ENCODE measurements around the gene FN1.

FN1 gene

GRCh38 chr2:215380699-215381098, 55.2 kb downstream of the FN1 start:
- no peak for DNase-seq

DNA sequence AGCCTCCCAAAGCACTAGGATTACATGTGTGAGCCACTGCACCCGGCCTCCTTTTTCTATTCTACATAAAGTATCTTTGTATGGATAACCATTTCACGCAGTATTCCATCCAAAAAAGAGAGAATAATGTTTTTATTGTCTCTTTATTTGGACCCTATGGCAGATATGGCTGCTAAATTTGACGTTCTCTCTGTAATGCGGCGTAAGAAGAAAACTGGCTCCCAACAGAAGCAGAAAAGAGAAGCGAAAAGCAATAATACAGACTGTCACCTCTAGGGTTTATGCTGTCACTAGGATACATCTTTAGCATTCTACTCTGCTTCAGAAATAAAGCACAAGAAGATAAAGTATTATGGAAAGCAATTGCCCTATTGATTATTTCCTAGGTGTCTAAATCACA, 55.9 kb downstream of the FN1 start:
- no peak for DNase-seq

- DNase-seq, result no peak
These were observed 56.8 kb downstream of the FN1 start for GRCh38 chr2:215379039-215379438.

GRCh38 chr2:215378045-215378444, 57.8 kb downstream of the FN1 start:
- no peak for DNase-seq

- DNase-seq, result no peak
These were observed 58.6 kb downstream of the FN1 start for GRCh38 chr2:215377283-215377682.

- DNase-seq, result no peak
These were observed 59.6 kb downstream of the FN1 start for GRCh38 chr2:215376103-215376780.

DNA sequence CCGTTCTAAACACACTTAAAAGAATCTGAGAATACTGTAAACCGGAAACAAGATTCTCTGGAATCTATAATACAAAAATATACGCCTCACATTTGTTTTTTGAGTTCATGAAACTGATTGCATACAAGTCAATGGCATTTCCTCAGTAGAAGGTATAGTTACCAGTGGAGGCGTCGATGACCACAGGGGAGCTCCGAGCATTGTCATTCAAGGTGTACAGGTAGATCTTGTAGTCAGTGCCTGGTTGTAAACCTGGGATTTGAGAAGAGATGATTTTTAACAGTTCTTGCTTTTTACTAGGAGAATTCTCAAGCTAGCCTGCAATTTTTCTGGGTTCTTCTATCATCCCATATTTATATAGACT, 60.4 kb downstream of the FN1 start:
- DNase-seq, result no peak

DNA sequence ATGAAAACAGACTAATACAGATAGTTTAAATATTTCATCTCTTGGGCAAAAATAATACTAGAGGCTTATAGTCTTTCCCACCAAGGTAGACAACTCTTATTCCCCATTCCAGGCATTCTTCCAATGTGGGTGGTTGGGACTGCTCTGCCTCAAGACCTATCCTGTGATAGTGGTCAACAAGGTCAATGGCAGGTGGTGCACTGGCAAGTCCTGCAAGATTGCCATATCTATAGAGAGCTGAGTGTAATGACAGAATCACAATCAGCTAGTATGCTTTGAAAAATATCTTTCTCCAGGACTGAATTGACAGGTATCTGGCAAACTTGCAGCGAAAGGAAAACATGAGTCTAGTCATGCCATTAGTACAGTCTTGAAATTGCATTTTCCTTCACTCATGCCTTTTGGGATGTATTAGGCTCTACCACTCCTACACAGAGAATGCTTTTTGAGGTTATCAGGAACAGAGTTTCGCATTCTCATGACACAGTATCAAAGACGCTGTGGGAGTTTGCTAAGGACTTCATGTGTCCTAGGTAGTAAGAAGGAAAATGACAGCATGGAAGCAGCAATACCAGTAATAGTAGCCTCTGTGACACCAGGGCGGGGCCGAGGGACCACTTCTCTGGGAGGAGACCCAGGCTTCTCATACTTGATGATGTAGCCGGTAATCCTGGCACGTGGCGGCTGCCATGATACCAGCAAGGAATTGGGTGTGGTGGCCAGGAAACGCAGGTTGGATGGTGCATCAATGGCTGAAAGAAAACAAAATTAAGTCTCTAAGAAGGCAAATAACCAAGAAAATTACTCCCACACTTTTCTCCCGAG, 61.0 kb downstream of the FN1 start:
- no peak for DNase-seq

DNA sequence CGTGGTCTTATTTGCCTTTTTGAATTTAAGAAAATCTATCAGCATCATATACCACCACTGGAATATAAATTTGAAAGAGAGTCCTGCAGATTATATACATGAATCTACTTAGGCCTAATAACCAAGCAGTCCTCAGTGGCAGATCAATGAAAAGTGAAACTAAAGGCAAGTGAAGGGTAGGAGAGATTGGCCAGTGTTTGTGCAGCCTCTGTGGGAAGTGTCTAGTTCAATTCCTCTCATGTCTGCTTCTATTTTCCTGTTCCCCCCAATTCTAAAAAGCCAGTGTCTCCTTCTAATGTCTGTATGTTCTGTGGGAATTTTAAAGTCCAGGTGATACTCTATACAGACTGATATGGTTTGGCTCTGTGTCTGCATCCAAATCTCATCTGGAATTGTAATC, 61.9 kb downstream of the FN1 start:
- DNase-seq, result no peak

DNA sequence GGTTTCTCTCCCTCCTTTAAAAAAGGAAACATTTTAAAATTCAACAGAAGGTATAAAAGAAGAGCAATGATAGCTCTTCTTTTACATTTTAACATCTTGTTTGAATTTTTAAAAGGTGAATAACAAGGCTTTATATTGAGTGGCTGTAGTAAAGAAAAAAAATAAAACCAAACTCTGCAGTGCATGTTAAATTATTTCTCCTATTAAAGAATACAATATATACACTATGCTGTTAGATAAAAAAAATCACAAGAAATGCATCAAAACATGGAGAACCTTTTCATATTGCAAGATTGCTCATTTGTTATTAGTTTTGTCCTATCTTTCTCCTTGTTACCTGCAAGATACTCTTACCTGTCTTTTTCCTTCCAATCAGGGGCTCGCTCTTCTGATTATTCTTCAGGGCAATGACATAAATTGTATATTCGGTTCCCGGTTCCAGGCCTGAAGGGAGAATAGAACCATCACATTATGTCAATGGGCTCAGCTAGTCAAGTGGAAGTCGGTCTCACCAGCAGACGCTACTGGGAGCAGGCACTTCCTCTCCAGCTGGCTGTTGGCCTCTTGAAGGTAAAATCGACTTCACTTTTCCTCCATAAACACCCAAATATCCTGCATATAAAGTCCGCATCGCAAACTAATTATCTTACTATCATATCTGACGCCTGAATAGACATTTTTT, 62.8 kb downstream of the FN1 start:
- no peak for DNase-seq

DNA sequence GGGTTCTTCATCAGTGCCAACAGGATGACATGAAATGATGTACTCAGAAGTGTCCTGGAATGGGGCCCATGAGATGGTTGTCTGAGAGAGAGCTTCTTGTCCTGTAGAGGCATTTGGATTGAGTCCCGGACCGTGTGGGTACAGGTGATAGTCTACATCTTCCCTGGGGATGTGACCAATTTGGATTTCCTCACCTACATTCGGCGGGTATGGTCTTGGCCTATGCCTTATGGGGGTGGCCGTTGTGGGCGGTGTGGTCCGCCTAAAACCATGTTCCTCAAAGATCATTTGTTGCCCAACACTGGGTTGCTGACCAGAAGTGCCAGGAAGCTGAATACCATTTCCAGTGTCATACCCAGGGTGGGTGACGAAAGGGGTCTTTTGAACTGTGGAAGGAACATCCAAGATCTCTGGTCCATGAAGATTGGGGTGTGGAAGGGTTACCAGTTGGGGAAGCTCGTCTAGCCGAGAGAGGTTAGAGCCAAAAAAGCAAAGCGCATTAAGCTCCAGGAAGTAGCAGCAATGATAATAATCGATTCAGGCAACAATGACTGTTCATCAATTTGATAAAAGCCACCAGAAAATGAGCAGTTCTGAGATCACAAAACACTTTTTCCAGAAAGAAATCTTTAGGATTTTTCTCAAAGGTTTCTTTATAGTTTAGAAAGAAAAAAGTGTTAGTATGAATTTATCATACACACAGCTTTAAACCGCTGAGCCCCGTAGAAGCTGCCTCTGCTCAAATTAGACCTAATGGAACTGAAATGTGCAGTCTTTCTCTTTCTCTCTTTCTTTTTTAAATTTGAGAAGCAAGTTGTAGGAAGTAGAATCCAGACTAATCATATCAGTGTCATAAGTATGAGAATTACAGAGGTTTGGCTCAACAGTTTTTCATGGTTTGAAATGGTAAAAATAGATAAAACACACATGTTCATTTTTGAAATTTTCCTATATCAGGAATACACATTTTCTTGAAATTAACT, 63.7 kb downstream of the FN1 start:
- no peak for DNase-seq

- DNase-seq, result no peak
These were observed 65.5 kb downstream of the FN1 start for GRCh38 chr2:215370112-215370965.

- no peak for DNase-seq
These were observed 66.6 kb downstream of the FN1 start for GRCh38 chr2:215369181-215369760.

DNA sequence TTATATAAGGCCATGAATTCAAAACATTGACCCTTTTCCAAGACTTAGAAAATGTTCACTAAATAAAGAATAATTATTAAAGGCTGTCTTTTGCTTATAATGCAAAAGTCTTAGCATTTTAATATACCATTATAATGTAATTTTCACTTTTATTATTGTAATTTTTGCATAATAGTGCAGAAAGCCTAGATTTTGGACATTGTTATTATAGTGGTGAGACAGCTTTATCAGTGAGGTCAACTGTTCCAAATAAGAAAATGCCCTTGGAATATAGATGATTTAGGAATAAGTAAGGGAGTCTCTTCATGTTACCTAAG, 67.4 kb downstream of the FN1 start:
- no peak for DNase-seq

GRCh38 chr2:215367662-215368492, 68.0 kb downstream of the FN1 start:
- no peak for DNase-seq

DNA sequence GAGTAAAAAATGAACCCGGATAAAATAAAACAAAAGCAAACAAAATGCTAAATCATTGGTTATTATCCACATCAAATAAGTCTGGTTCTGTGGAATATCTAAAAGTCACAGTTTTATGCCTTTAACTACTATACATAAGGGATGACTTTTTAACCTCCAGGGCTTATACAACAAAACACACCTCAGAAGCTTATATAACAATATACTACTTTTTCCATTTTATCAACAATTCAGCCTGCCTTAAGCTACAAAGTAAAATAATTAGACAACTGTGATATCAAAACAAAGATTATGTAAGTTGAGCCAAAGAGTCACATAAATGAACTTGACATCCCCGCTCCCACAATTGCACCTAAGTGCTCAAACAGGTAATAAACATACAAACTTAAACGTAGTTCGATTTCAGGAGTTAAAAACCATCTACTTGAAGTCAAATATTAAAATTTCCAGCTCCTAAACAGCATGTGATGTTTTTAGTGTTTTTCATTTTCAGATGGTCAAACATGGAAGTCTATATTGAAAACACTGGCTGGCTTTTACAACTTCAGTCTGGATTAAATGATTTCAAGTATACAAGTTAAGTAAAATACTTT, 69.3 kb downstream of the FN1 start:
- DNase-seq, result no peak

DNA sequence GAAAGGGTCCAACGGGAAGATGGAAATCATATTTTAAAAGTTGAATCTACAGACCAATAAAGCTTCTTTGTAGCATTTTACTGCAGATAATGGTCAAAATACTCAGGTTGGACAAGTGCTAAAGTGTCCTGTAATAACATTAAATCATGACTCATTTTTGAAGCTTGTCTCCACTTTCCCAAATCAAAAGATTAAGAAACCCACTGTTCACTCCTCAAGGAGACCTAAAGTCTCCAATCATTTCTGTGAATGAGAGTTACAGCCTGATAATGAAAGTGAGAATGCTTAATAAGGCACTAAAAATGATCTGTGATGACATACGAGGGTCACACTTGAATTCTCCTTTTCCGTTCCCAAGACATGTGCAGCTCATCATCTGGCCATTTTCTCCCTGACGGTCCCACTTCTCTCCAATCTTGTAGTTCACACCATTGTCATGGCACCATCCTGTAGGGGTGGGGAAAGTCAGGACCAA, 70.6 kb downstream of the FN1 start:
- no peak for DNase-seq

DNA sequence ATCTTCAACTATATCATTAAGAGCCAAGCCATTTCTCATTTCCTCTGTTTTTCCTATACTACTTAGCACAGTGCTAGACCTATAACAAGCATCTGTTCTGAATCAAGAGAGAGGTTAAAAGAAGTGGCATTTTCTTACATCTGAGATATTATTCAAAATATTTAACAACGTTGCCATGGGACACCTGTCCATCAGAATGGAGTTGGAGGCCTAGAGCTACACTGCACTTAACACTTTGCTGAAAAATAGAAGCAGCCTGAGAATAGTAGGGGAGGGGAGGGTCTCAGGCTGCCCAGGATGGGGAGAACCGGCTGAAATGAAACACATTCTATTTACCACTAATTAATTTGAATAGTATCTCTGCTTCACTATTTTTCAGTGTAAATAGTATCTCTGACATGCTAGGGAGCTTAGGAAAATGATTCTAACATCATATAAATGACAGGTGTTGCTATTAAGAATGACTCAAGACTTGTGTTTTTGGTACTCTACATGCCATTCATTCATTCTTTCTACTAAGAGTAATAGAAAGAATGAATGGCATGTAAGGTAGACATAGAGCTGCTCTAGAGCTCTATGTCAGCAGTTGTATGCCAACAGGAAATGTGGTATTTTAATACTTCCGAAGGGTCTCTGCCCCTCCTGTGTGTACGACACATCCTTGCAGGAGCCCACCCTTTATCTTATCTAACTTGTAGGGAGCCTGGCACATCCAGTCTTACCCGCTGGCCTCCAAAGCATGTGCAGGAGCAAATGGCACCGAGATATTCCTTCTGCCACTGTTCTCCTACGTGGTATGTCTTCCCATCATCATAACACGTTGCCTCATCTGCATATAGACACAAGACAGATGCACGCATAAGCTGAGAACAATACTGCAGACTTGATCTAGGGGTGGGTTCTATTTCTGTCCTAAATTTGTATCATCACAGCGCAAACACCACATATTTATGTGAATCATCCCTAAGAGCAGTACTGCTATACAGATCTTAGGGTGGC, 71.4 kb downstream of the FN1 start:
- no peak for DNase-seq
